ENCODE data around the gene FAM168A.

GRCh38 chr11:73622926-73623593 is 25.1 kb upstream of the FAM168A start:
- TF ChIP-seq, protein P1, sequence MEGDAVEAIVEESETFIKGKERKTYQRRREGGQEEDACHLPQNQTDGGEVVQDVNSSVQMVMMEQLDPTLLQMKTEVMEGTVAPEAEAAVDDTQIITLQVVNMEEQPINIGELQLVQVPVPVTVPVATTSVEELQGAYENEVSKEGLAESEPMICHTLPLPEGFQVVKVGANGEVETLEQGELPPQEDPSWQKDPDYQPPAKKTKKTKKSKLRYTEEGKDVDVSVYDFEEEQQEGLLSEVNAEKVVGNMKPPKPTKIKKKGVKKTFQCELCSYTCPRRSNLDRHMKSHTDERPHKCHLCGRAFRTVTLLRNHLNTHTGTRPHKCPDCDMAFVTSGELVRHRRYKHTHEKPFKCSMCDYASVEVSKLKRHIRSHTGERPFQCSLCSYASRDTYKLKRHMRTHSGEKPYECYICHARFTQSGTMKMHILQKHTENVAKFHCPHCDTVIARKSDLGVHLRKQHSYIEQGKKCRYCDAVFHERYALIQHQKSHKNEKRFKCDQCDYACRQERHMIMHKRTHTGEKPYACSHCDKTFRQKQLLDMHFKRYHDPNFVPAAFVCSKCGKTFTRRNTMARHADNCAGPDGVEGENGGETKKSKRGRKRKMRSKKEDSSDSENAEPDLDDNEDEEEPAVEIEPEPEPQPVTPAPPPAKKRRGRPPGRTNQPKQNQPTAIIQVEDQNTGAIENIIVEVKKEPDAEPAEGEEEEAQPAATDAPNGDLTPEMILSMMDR (IDR thresholded peaks at IDR 0.05), result no peak
- TF ChIP-seq EZH2 (IDR thresholded peaks at IDR 0.05), result no peak
- no peak for TF ChIP-seq EZH2phosphoT487 (IDR thresholded peaks at IDR 0.05)
